HFFc6 (cell line): ENCODE results near the gene BCL2L13. TPM values are rescaled to one million over a fixed set of nuclear protein-coding genes. Genes with fewer than 3 reads are reported as not detected.

Experiments
- DNase-seq: peaks from one replicate; pipeline ENCODE4 v3.0.0-alpha.2; 2018
- H3K27ac Mint-ChIP-seq: 2 replicates; pipeline ENCODE4 v1.8.0; 2020; ENCODE audit warnings: mild to moderate bottlenecking, mixed read lengths
- H3K27me3 Mint-ChIP-seq: 2 replicates; pipeline ENCODE4 v1.8.0; 2021; ENCODE audit warnings: mild to moderate bottlenecking, moderate library complexity, mixed read lengths; ENCODE audit not compliant: insufficient read depth
- H3K36me3 Mint-ChIP-seq: 2 replicates; pipeline ENCODE4 v1.8.0; 2021; ENCODE audit warnings: low read depth, mixed read lengths
- H3K4me1 Mint-ChIP-seq: 2 replicates; pipeline ENCODE4 v1.8.0; 2020; ENCODE audit warnings: low read depth, mixed read lengths
- H3K4me3 Mint-ChIP-seq: 2 replicates; pipeline ENCODE4 v1.8.0; 2020; ENCODE audit warnings: mild to moderate bottlenecking, moderate library complexity, mixed read lengths
- H3K9me3 Mint-ChIP-seq: 2 replicates; pipeline ENCODE4 v1.8.0; 2020; ENCODE audit warnings: mild to moderate bottlenecking, mixed read lengths
- total RNA-seq, 6 experiments: library from RNA; stranded (reverse); fragmentation: NEBNext Ultra II Directional; extraction: Animal tissue kit (Norgen Biotek cat#: 25700); gene quantifications; 2 replicates in 1 of 6; 3 replicates in 5 of 6; pipeline ENCODE4 v1.2.3, GENCODE V29; 2021
- TF ChIP-seq, protein P1 (sequence below): fragments of 200-600 bp; sonication (generic); IDR thresholded peaks from 2 replicates; pipeline ENCODE4 v1.5.0; 2021; ENCODE audit warnings: antibody characterized with exemption, mild to moderate bottlenecking

The BCL2L13 gene
- total RNA-seq, 6 experiments from 2014 or later = 46.7 to 53.1 (median 49.7) TPM

- H3K9me3 Mint-ChIP-seq = no peaks in the 10 kb centered on the region
- no peak for DNase-seq
- peaks cover 2% of the 10 kb centered on the region; the same call in 1 of the 2 replicates for H3K27me3 Mint-ChIP-seq
- peaks cover 29% of the 10 kb centered on the region for H3K4me1 Mint-ChIP-seq
- TF ChIP-seq, protein P1, sequence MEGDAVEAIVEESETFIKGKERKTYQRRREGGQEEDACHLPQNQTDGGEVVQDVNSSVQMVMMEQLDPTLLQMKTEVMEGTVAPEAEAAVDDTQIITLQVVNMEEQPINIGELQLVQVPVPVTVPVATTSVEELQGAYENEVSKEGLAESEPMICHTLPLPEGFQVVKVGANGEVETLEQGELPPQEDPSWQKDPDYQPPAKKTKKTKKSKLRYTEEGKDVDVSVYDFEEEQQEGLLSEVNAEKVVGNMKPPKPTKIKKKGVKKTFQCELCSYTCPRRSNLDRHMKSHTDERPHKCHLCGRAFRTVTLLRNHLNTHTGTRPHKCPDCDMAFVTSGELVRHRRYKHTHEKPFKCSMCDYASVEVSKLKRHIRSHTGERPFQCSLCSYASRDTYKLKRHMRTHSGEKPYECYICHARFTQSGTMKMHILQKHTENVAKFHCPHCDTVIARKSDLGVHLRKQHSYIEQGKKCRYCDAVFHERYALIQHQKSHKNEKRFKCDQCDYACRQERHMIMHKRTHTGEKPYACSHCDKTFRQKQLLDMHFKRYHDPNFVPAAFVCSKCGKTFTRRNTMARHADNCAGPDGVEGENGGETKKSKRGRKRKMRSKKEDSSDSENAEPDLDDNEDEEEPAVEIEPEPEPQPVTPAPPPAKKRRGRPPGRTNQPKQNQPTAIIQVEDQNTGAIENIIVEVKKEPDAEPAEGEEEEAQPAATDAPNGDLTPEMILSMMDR = no peak
- peak overlapping the region; percentile 96 for H3K27ac Mint-ChIP-seq
- peak overlapping the region; percentile 99 for H3K4me3 Mint-ChIP-seq
- peaks cover 5% of the 10 kb centered on the region; the same call in 1 of the 2 replicates for H3K36me3 Mint-ChIP-seq
Observed at GRCh38 chr22:17629173-17629489, 9.4 kb upstream of the BCL2L13 start.

DNA sequence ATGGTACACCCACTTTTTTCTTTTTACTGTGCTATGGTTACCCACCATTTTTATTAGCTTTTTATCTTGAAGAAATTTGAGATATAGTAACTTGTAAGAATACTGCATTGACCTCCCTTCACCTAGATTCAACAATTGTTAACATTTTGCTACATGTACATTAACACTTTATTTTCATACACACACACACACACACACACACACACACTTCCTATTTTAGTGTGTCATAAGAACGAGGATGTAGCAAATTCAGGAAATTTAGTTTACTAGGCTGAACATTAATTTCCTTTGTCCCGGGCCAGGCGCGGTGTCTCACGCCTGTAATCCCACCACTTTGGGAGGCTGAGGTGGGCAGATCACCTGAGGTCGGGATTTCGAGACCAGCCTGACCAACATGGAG lies 8.9 kb upstream of the BCL2L13 start:
- DNase-seq = no peak
- Mint-ChIP-seq H3K4me1 (peaks cover 30% of the 10 kb centered on the region), H3K36me3 (peaks cover 5% of the 10 kb centered on the region; the same call in 1 of the 2 replicates), H3K9me3 (no peaks in the 10 kb centered on the region), H3K27ac (peak overlapping the region; percentile 96), H3K4me3 (peak overlapping the region; percentile 99), H3K27me3 (peaks cover 2% of the 10 kb centered on the region)
- TF ChIP-seq, protein P1 = no peak

- peaks cover 3% of the 10 kb centered on the region for H3K27me3 Mint-ChIP-seq
- no peak overlapping the region for H3K27ac Mint-ChIP-seq
- H3K9me3 Mint-ChIP-seq = no peaks in the 10 kb centered on the region
- H3K4me3 Mint-ChIP-seq = no peak overlapping the region
- H3K4me1 Mint-ChIP-seq = peaks cover 30% of the 10 kb centered on the region
- no peak for DNase-seq
- H3K36me3 Mint-ChIP-seq = peaks cover 5% of the 10 kb centered on the region; the same call in 1 of the 2 replicates
- TF ChIP-seq, protein P1 = no peak
Observed at GRCh38 chr22:17631076-17631565, 7.4 kb upstream of the BCL2L13 start.

DNA sequence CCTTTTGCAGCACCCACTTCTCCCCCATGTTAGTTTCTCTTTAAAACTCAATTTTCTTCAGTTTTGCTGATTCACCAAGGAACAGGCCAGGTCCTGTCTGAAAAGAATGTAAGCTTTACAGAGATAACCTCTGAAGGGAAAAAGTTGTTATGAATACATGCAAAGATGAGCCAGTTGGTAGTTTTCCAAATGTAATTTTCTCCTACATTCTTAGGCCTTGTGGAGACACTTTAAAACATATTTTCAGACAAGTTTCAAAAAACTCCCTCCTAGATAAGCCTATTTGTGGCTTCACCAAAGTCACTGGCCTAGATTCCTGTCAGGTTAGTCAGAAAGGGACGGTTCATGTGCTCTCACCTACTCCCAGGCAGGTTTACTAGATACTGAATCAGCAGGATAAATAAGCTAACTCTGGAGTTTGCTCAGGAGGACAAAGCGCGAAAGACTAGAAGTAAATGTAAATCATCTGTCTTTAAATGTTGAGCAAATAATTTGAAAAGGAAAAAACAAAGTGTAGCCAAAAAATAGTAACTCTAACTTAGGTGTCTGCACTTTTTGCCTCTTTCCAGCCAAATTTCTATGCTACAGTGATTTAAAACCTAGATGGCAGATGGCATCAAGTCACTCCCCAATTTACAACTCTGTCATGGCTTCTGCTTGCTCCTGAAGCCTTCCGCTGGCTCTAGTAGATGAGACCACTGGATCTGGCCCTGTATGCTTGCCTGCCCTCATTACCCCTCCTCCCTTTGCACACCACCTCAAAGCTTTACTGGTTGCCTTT lies 5.2 kb upstream of the BCL2L13 start:
- Mint-ChIP-seq H3K4me1 (peaks cover 41% of the 10 kb centered on the region), H3K36me3 (peaks cover 1% of the 10 kb centered on the region; the same call in 1 of the 2 replicates), H3K9me3 (no peaks in the 10 kb centered on the region), H3K27me3 (peaks cover 3% of the 10 kb centered on the region), H3K27ac (peak overlapping the region; percentile 95), H3K4me3 (peak overlapping the region; percentile 72)
- TF ChIP-seq, protein P1 = no peak
- peak; percentile 88 for DNase-seq

DNA sequence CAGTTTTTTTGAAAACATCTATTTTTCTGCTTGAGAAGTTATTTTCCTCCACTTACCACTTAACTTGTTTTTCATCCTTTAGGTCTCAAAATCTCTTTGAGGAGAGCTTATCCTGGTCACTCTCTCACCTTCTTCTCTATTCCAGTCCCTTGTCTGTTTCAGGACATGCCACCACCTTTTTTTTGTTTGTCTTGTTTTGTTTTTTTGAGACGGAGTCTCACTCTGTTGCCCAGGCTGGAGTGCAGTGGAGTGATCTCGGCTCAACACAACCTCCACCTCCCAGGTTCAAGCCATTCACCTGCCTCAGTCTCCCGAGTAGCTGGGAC lies 4.6 kb upstream of the BCL2L13 start:
- Mint-ChIP-seq H3K4me3 (no peak overlapping the region), H3K36me3 (no peaks in the 10 kb centered on the region), H3K4me1 (peaks cover 41% of the 10 kb centered on the region), H3K27ac (peak overlapping the region; percentile 95), H3K27me3 (peaks cover 6% of the 10 kb centered on the region), H3K9me3 (no peaks in the 10 kb centered on the region)
- TF ChIP-seq, protein P1 = no peak
- DNase-seq = no peak
